Adipocyte (in vitro differentiated cells): ENCODE data around the gene EMX1.

Experiments
- DNase-seq: peaks from one replicate; pipeline ENCODE4 v3.0.0-alpha.2; 2015; ENCODE audit warnings: low read depth
- H3K27me3 ChIP-seq: replicated peaks from 2 replicates; pipeline ENCODE4 v1.7.0; 2013; ENCODE audit warnings: mild to moderate bottlenecking, low read length, moderate library complexity; ENCODE audit not compliant: control insufficient read depth, insufficient read depth
- H3K36me3 ChIP-seq: 2 replicates; pipeline ENCODE4 v1.7.0; 2013; ENCODE audit warnings: low read length, mild to moderate bottlenecking, moderate library complexity; ENCODE audit not compliant: control insufficient read depth, insufficient read depth, severe bottlenecking
- H3K4me1 ChIP-seq: 2 replicates; pipeline ENCODE4 v1.7.0; 2013; ENCODE audit warnings: mild to moderate bottlenecking, low read length, moderate library complexity; ENCODE audit not compliant: control insufficient read depth, insufficient read depth
- H3K4me3 ChIP-seq: 2 replicates; pipeline ENCODE4 v1.7.0; 2013; ENCODE audit warnings: mild to moderate bottlenecking, low read length, moderate library complexity
- H3K9ac ChIP-seq: 2 replicates; pipeline ENCODE4 v1.7.0; 2013; ENCODE audit warnings: mild to moderate bottlenecking, low read length, moderate library complexity
- H3K9me3 ChIP-seq: 2 replicates; pipeline ENCODE4 v1.7.0; 2013; ENCODE audit warnings: mild to moderate bottlenecking, low read length, moderate library complexity; ENCODE audit not compliant: control insufficient read depth

The EMX1 gene

GRCh38 chr2:72917138-72917876, at the start of gene EMX1:
Gene EMX1 (plus strand): TSS chr2:72917519. CDS start chr2:72917853, 334 bp downstream.
- Histone ChIP-seq H3K9ac (no peak within 1 kb of the TSS), H3K4me1 (peaks cover 10% of the 10 kb centered on the region), H3K9me3 (peaks cover 4% of the 10 kb centered on the region), H3K36me3 (no peaks in the 10 kb centered on the region), H3K27me3 (peaks cover 87% of the 10 kb centered on the region), H3K4me3 (peak within 1 kb of the TSS; percentile 23)
- DNase-seq: no peak

GRCh38 chr2:72871060-72871459, 46.3 kb upstream of the EMX1 start:
- Histone ChIP-seq H3K4me3 (no peak overlapping the region), H3K9ac (no peak overlapping the region), H3K36me3 (no peaks in the 10 kb centered on the region), H3K4me1 (no peaks in the 10 kb centered on the region), H3K9me3 (peaks cover 14% of the 10 kb centered on the region), H3K27me3 (no peaks in the 10 kb centered on the region)
- DNase-seq: no peak

GRCh38 chr2:72871880-72872279, 45.4 kb upstream of the EMX1 start:
- peaks cover 14% of the 10 kb centered on the region for H3K9me3 ChIP-seq
- no peaks in the 10 kb centered on the region for H3K36me3 ChIP-seq
- no peaks in the 10 kb centered on the region for H3K4me1 ChIP-seq
- no peaks in the 10 kb centered on the region for H3K27me3 ChIP-seq
- no peak for DNase-seq
- H3K9ac ChIP-seq: no peak overlapping the region
- H3K4me3 ChIP-seq: no peak overlapping the region

GRCh38 chr2:72883356-72883962, 33.9 kb upstream of the EMX1 start:
- DNase-seq: peak; percentile 71
- Histone ChIP-seq H3K36me3 (no peaks in the 10 kb centered on the region), H3K4me1 (peaks cover 13% of the 10 kb centered on the region), H3K4me3 (no peak overlapping the region), H3K9me3 (no peaks in the 10 kb centered on the region), H3K9ac (no peak overlapping the region), H3K27me3 (peaks cover 18% of the 10 kb centered on the region)

- no peak for DNase-seq
- H3K9ac ChIP-seq: peak overlapping the region; percentile 90
- peaks cover 21% of the 10 kb centered on the region for H3K4me1 ChIP-seq
- H3K4me3 ChIP-seq: peak overlapping the region; percentile 91
- peaks cover 10% of the 10 kb centered on the region for H3K27me3 ChIP-seq
- no peaks in the 10 kb centered on the region for H3K9me3 ChIP-seq
- H3K36me3 ChIP-seq: peaks cover 5% of the 10 kb centered on the region
These were observed 30.8 kb upstream of the EMX1 start for GRCh38 chr2:72886505-72887031.

- H3K9ac ChIP-seq: peak within 1 kb of the TSS; percentile 90
- no peaks in the 10 kb centered on the region for H3K9me3 ChIP-seq
- H3K4me3 ChIP-seq: peak within 1 kb of the TSS; percentile 91
- H3K36me3 ChIP-seq: peaks cover 10% of the 10 kb centered on the region
- H3K27me3 ChIP-seq: peaks cover 5% of the 10 kb centered on the region
- DNase-seq: peak; percentile 85
- H3K4me1 ChIP-seq: peaks cover 21% of the 10 kb centered on the region
These were observed 30.1 kb upstream of the EMX1 start, which contains the start of gene SPR for GRCh38 chr2:72887032-72887739. Gene SPR (plus strand): TSS chr2:72887408. CDS start chr2:72887433, 25 bp downstream.

- peak overlapping the region; percentile 90 for H3K9ac ChIP-seq
- H3K36me3 ChIP-seq: peaks cover 10% of the 10 kb centered on the region
- peak overlapping the region; percentile 91 for H3K4me3 ChIP-seq
- no peaks in the 10 kb centered on the region for H3K9me3 ChIP-seq
- peaks cover 5% of the 10 kb centered on the region for H3K27me3 ChIP-seq
- DNase-seq: peak; percentile 97
- peaks cover 23% of the 10 kb centered on the region for H3K4me1 ChIP-seq
These were observed 29.4 kb upstream of the EMX1 start for GRCh38 chr2:72887740-72888437.

- H3K4me1 ChIP-seq: peaks cover 27% of the 10 kb centered on the region
- peak overlapping the region; percentile 91 for H3K4me3 ChIP-seq
- peaks cover 10% of the 10 kb centered on the region for H3K36me3 ChIP-seq
- H3K27me3 ChIP-seq: peaks cover 4% of the 10 kb centered on the region
- DNase-seq: no peak
- no peaks in the 10 kb centered on the region for H3K9me3 ChIP-seq
- H3K9ac ChIP-seq: peak overlapping the region; percentile 90
These were observed 28.7 kb upstream of the EMX1 start for GRCh38 chr2:72888438-72889202.

- Histone ChIP-seq H3K4me3 (no peak overlapping the region), H3K4me1 (peaks cover 27% of the 10 kb centered on the region), H3K9me3 (no peaks in the 10 kb centered on the region), H3K9ac (no peak overlapping the region), H3K27me3 (peaks cover 8% of the 10 kb centered on the region), H3K36me3 (peaks cover 10% of the 10 kb centered on the region)
- DNase-seq: no peak
These were observed 27.3 kb upstream of the EMX1 start for GRCh38 chr2:72889991-72890390.

- H3K27me3 ChIP-seq: peaks cover 20% of the 10 kb centered on the region
- no peak overlapping the region for H3K9ac ChIP-seq
- no peaks in the 10 kb centered on the region for H3K9me3 ChIP-seq
- peaks cover 35% of the 10 kb centered on the region for H3K4me1 ChIP-seq
- no peak overlapping the region for H3K4me3 ChIP-seq
- peaks cover 10% of the 10 kb centered on the region for H3K36me3 ChIP-seq
- DNase-seq: no peak
These were observed 26.1 kb upstream of the EMX1 start for GRCh38 chr2:72891091-72891818.
